D721Med (cell line): ENCODE results near the gene HOXA7.

Source experiments
- DNase-seq: peaks from one replicate; pipeline ENCODE4 v3.0.0; 2011; ENCODE audit warnings: low spot score; ENCODE audit not compliant: insufficient read length
- FAIRE-seq: peaks from 2 replicates; lab custom pipeline; 2011; peaks lifted over from hg19 to GRCh38; lab: Jason Lieb, UNC
- CTCF ChIP-seq: IDR thresholded peaks from 2 replicates; pipeline ENCODE4 v1.5.1; 2012; ENCODE audit warnings: mild to moderate bottlenecking, control low read depth; ENCODE audit not compliant: insufficient read depth; ENCODE audit errors: missing control alignments

HOXA7 gene

GRCh38 chr7:27192546-27193334 lies 36.3 kb upstream of the HOXA7 start:
- DNase-seq (no peak), FAIRE-seq (no peak)
- TF ChIP-seq CTCF: no peak

- DNase-seq (no peak), FAIRE-seq (no peak)
- TF ChIP-seq CTCF: no peak
These were observed 35.5 kb upstream of the HOXA7 start for GRCh38 chr7:27191833-27192545.

- FAIRE-seq (no peak), DNase-seq (no peak)
- TF ChIP-seq CTCF: no peak
These were observed 34.8 kb upstream of the HOXA7 start for GRCh38 chr7:27191161-27191731.

DNA sequence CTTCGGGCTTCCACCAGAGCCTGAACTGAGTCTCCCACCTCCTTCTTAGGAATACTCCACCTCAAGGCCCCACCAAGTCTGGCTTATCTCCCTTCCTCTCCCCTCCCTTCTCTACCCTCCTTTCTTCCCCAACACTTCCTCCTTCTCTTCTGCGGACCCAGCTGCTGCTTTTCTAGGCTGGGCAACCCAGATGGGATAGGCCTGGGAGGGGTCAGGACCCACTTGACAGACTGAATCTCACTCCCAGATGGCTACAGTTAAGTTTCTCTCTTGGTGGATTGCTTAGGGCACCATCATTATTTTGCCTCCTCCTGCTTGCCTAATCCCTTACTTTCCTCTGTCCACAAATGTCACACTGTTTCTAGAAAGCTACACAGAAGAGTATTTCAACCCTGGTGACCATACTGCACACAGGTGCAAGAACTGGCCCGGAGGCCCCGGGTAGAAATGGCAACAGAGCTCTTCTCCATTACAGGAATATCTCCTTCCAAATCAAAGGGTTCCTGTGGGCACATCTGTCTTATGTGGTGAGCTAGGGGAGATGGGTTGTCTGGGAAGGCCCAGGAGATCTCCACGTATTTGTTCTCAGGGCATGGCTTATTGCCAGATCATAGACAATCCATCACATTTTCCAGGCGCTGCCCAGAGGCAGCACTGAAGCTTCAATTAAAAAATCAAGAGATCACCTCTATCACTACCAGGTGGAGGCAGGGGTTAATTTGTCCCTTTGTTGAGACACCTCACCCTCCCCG lies 33.7 kb upstream of the HOXA7 start:
- DNase-seq: no peak
- no peak for FAIRE-seq
- TF ChIP-seq CTCF: no peak

- FAIRE-seq (no peak), DNase-seq (no peak)
- no peak for TF ChIP-seq CTCF
These were observed 33.0 kb upstream of the HOXA7 start for GRCh38 chr7:27189295-27189996.

DNA sequence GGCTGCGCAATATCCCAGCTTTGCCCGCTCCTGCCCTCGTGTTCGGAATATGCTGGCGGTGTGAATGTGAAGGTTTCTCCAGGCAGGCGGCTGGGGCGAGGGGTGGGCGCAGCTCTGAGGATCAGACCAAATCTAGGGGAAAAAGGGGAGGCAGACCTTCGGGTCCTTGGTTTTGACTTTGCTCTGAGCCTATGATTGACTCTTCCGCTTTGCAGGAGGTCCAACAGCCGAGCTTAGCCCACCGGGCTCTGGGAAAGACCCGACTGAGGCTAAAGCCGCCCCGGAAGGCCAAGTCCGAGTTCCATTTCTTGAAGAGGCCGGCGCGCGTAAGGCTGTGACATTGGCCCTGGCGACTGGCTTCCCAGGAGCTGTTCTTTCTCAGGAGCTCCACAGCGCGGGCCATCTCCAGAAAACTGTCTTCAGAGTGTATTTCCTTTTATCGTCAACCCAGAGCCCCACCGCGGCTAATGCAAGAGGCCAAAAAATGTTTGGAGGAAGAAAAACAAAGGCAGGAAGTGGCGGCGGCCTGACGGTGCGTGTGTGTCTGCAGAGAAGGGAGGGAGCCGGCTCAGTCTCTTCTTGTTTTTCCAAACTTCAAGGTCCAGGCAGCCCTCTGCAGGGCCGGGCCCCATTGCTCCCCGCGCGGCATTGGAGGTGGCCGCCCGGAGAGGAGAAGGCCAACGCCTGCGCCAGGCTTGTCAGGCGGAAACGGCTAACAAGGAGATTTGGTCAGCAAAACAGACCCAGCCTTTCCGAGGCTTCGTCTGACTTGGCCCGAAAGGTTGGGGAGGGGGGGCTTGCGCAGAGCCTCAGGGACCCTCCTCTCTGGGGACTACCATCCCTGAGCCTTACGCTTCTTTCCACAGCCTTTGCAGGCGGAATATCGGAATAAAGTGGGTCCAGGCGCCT lies 32.2 kb upstream of the HOXA7 start:
- FAIRE-seq (no peak), DNase-seq (no peak)
- no peak for TF ChIP-seq CTCF
